Measurements from ENCODE around the gene SPPL3.

SPPL3 gene

GRCh38 chr12:120921637-120922036 is 17.5 kb upstream of the SPPL3 start:
- no peak for DNase-seq (ENCODE audit: low read depth)
- no peak overlapping the region for H3K4me3 ChIP-seq (ENCODE audit: low read length)
- TF ChIP-seq, protein P1, sequence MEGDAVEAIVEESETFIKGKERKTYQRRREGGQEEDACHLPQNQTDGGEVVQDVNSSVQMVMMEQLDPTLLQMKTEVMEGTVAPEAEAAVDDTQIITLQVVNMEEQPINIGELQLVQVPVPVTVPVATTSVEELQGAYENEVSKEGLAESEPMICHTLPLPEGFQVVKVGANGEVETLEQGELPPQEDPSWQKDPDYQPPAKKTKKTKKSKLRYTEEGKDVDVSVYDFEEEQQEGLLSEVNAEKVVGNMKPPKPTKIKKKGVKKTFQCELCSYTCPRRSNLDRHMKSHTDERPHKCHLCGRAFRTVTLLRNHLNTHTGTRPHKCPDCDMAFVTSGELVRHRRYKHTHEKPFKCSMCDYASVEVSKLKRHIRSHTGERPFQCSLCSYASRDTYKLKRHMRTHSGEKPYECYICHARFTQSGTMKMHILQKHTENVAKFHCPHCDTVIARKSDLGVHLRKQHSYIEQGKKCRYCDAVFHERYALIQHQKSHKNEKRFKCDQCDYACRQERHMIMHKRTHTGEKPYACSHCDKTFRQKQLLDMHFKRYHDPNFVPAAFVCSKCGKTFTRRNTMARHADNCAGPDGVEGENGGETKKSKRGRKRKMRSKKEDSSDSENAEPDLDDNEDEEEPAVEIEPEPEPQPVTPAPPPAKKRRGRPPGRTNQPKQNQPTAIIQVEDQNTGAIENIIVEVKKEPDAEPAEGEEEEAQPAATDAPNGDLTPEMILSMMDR (conservative IDR thresholded peaks at IDR 0.05; ENCODE audit: low read length): no peak

- TF ChIP-seq, protein P1 (conservative IDR thresholded peaks at IDR 0.05; ENCODE audit: low read length): no peak
- H3K4me3 ChIP-seq (ENCODE audit: low read length): no peak overlapping the region
- DNase-seq (ENCODE audit: low read depth): no peak
These were observed 16.0 kb upstream of the SPPL3 start for GRCh38 chr12:120920178-120920577.

- H3K4me3 ChIP-seq (ENCODE audit: low read length): no peak overlapping the region
- no peak for DNase-seq (ENCODE audit: low read depth)
- TF ChIP-seq, protein P1 (conservative IDR thresholded peaks at IDR 0.05; ENCODE audit: low read length): no peak
These were observed 13.6 kb upstream of the SPPL3 start for GRCh38 chr12:120917748-120918147.

DNA sequence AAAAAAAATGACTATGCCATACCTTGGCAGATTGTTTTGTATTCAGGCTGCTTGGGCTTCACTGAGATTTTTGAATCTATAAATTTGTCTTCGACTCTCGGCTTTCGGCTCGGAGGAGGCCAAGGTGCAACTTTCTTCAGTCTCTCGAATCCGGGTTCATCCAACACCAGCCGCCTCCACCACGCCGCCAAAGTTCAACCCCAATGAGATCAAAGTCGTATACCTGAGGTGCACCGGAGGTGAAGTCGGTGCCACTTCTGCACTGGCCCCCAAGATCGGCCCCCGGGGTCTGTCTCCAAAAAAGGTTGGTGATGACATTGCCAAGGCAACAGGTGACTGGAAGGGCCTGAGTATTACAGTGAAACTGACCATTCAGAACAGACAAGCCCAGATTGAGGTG is 12.4 kb upstream of the SPPL3 start:
- TF ChIP-seq, protein P1 (conservative IDR thresholded peaks at IDR 0.05; ENCODE audit: low read length): no peak
- no peak overlapping the region for H3K4me3 ChIP-seq (ENCODE audit: low read length)
- no peak for DNase-seq (ENCODE audit: low read depth)

GRCh38 chr12:120914794-120915193 is 10.6 kb upstream of the SPPL3 start:
- TF ChIP-seq, protein P1 (conservative IDR thresholded peaks at IDR 0.05; ENCODE audit: low read length): no peak
- DNase-seq (ENCODE audit: low read depth): no peak
- H3K4me3 ChIP-seq (ENCODE audit: low read length): no peak overlapping the region

- H3K4me3 ChIP-seq (ENCODE audit: low read length): no peak overlapping the region
- TF ChIP-seq, protein P1 (conservative IDR thresholded peaks at IDR 0.05; ENCODE audit: low read length): no peak
- DNase-seq (ENCODE audit: low read depth): no peak
These were observed 5.6 kb upstream of the SPPL3 start for GRCh38 chr12:120909633-120910298.

DNA sequence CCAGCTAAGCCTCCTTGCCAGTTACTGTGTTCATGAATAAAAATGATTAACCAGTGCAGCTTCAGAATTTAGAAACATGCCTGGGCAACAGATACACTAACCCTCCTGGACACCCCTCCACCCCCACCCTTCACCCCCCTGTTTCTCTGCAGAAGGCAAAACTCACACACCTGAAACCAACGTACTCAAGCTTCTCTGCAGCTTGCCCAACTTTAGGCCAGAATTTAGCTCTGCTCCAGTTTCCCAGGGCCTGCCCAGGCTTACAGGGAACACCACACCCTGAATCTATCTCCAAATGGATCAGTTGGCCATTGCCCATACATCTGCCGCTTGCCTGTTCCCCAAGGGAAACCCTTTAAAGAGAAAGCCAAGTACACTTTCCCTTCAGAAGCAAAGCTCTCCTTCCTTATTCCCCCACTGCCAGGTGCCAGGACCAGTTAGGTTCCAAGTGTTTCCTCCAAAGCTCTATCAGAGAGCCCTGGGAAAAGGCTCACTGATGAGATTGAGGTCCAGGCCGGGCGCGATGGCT is 1.8 kb upstream of the SPPL3 start:
- no peak overlapping the region for H3K4me3 ChIP-seq (ENCODE audit: low read length)
- peak; percentile 27 for DNase-seq (ENCODE audit: low read depth)
- TF ChIP-seq, protein P1 (conservative IDR thresholded peaks at IDR 0.05; ENCODE audit: low read length): no peak

All from AG10803 (cell line).